PC-9 (cell line): Measurements from ENCODE around the gene B3GALT6. TPM values are rescaled to one million over a fixed set of nuclear protein-coding genes. Genes with fewer than 3 reads are reported as not detected.

Source experiments
- BruUV-seq: library from RNA; stranded (reverse); fragments of 400-500 nt; replicated peaks from 2 replicates; lab custom pipeline; 2021; lab: Mats Ljungman, UMichigan
- CTCF ChIA-PET: fragments of 300-600 bp; sonication (Branson Sonifier 250); formaldehyde crosslinking; loops from one replicate; lab custom pipeline; 2022; ENCODE audit warnings: antibody characterized with exemption; lab: Charles Lee
- POLR2A ChIA-PET: fragments of 300-600 bp; sonication (Branson Sonifier 250); formaldehyde crosslinking; loops from one replicate; lab custom pipeline; 2022; ENCODE audit warnings: antibody characterized with exemption; ENCODE audit not compliant: unreplicated experiment; lab: Charles Lee
- DNase-seq, 2 experiments: peaks; one replicate each; pipeline versions ENCODE4 v3.0.0 to v3.0.0-alpha.2; 2015 to 2022; ENCODE audit warnings: mixed read lengths in 1 of 2
- H2AFZ ChIP-seq: fragments of 200-600 bp; sonication (generic); 2 replicates; pipeline ENCODE4 v1.8.1; 2017; ENCODE audit warnings: antibody characterized with exemption
- H3F3A ChIP-seq: fragments of 200-600 bp; sonication (generic); 2 replicates; pipeline ENCODE4 v1.8.1; 2017; ENCODE audit warnings: antibody characterized with exemption, mild to moderate bottlenecking, low read depth; ENCODE audit not compliant: insufficient read depth
- H3K27ac ChIP-seq: fragments of 200-600 bp; sonication (generic); 2 replicates; pipeline ENCODE4 v1.6.1; 2016; ENCODE audit warnings: mixed run types
- H3K27me3 ChIP-seq: fragments of 200-600 bp; sonication (generic); 2 replicates; pipeline ENCODE4 v1.6.1; 2016; ENCODE audit warnings: low read depth, mixed run types; ENCODE audit not compliant: insufficient read depth
- H3K36me3 ChIP-seq: fragments of 200-600 bp; sonication (generic); 2 replicates; pipeline ENCODE4 v1.6.1; 2016; ENCODE audit warnings: low read depth, mixed run types
- H3K4me1 ChIP-seq: fragments of 200-600 bp; sonication (generic); replicated peaks from 2 replicates; pipeline ENCODE4 v1.6.1; 2016; ENCODE audit warnings: mixed run types; ENCODE audit not compliant: insufficient read depth
- H3K4me2 ChIP-seq: fragments of 200-600 bp; sonication (generic); 2 replicates; pipeline ENCODE4 v1.6.1; 2017; ENCODE audit warnings: mixed run types
- H3K4me3 ChIP-seq: fragments of 200-600 bp; sonication (generic); 2 replicates; pipeline ENCODE4 v1.6.1; 2016; ENCODE audit warnings: mixed run types
- H3K79me2 ChIP-seq: fragments of 200-600 bp; sonication (generic); 2 replicates; pipeline ENCODE4 v1.6.1; 2017; ENCODE audit warnings: low read depth, mixed run types
- H3K9me2 ChIP-seq: fragments of 200-600 bp; sonication (generic); 2 replicates; pipeline ENCODE4 v1.8.1; 2017; ENCODE audit warnings: mild to moderate bottlenecking; ENCODE audit not compliant: insufficient read depth
- H3K9me3 ChIP-seq: fragments of 200-600 bp; sonication (generic); 2 replicates; pipeline ENCODE4 v1.8.1; 2016; ENCODE audit warnings: low read depth; ENCODE audit not compliant: insufficient read depth
- H4K20me1 ChIP-seq: fragments of 200-600 bp; sonication (generic); 2 replicates; pipeline ENCODE4 v1.8.1; 2017; ENCODE audit not compliant: insufficient read depth
- CTCF ChIP-seq: fragments of 200-600 bp; sonication (generic); conservative IDR thresholded peaks from 2 replicates; pipeline ENCODE4 v1.6.1; 2017; ENCODE audit warnings: mixed run types, antibody characterized with exemption, mild to moderate bottlenecking, moderate library complexity
- EZH2 ChIP-seq: fragments of 200-600 bp; sonication (generic); IDR thresholded peaks from 2 replicates; pipeline ENCODE4 v1.8.0; 2017; ENCODE audit warnings: antibody characterized with exemption, low read depth
- intact Hi-C: fragments of 100-400 bp; cut with micrococcal nuclease; formaldehyde crosslinking; loops from one replicate; pipeline ENCODE4 v1.10.0; 2022; ENCODE audit not compliant: unreplicated experiment
- total RNA-seq: library from RNA; stranded (reverse); gene quantifications from 2 replicates; pipeline ENCODE4 v1.2.3, GENCODE V29; 2021

Gene B3GALT6
- total RNA-seq, 1 experiment from 2014 or later = 16.2 TPM

GRCh38 chr1:1256956-1257871, 25.2 kb downstream of the B3GALT6 start:
- H3K9me3 ChIP-seq = no peaks in the 10 kb centered on the region
- BruUV-seq = no TSS peak
- no peak overlapping the region for H3K4me2 ChIP-seq
- ChIA-PET POLR2A (no interaction called here), CTCF (no interaction called here)
- no peak overlapping the region for H3K27ac ChIP-seq
- H3K79me2 ChIP-seq = no peaks in the 10 kb centered on the region
- DNase-seq = no peak
- H3K4me3 ChIP-seq = no peak overlapping the region
- H3K36me3 ChIP-seq = 0 out of 2 replicates have a peak, but pooled peaks cover 9% of the 10 kb centered on the region
- intact Hi-C loops = no loop called here
- H3F3A ChIP-seq = peaks cover 4% of the 10 kb centered on the region; the same call in 1 of the 2 replicates
- no peaks in the 10 kb centered on the region for H3K9me2 ChIP-seq
- H3K27me3 ChIP-seq = no peaks in the 10 kb centered on the region
- TF ChIP-seq CTCF = no peak
- no peak for TF ChIP-seq EZH2
- peaks cover 18% of the 10 kb centered on the region for H4K20me1 ChIP-seq
- H2AFZ ChIP-seq = no peak overlapping the region
- no peaks in the 10 kb centered on the region for H3K4me1 ChIP-seq

GRCh38 chr1:1259119-1259488, 27.1 kb downstream of the B3GALT6 start:
- no peaks in the 10 kb centered on the region for H3K9me3 ChIP-seq
- TF ChIP-seq CTCF (no peak), EZH2 (no peak)
- peaks cover 4% of the 10 kb centered on the region for H3F3A ChIP-seq
- intact Hi-C loops = no loop called here
- H3K79me2 ChIP-seq = peaks cover 2% of the 10 kb centered on the region; the same call in 1 of the 2 replicates
- H3K4me2 ChIP-seq = no peak overlapping the region
- H3K4me3 ChIP-seq = no peak overlapping the region
- no peaks in the 10 kb centered on the region for H3K4me1 ChIP-seq
- H3K36me3 ChIP-seq = 0 out of 2 replicates have a peak, but pooled peaks cover 9% of the 10 kb centered on the region
- H4K20me1 ChIP-seq = peaks cover 29% of the 10 kb centered on the region
- H3K27ac ChIP-seq = no peak overlapping the region
- no TSS peak for BruUV-seq
- ChIA-PET POLR2A (no interaction called here), CTCF (no interaction called here)
- H3K9me2 ChIP-seq = no peaks in the 10 kb centered on the region
- DNase-seq = no peak
- H2AFZ ChIP-seq = no peak overlapping the region
- no peaks in the 10 kb centered on the region for H3K27me3 ChIP-seq

- Histone ChIP-seq H3K79me2 (peaks cover 7% of the 10 kb centered on the region; the same call in 1 of the 2 replicates), H3K9me2 (no peaks in the 10 kb centered on the region), H3F3A (peaks cover 4% of the 10 kb centered on the region), H3K27ac (no peak overlapping the region), H3K4me2 (no peak overlapping the region), H3K27me3 (no peaks in the 10 kb centered on the region), H3K36me3 (0 out of 2 replicates have a peak, but pooled peaks cover 12% of the 10 kb centered on the region), H3K4me3 (no peak overlapping the region), H2AFZ (no peak overlapping the region), H4K20me1 (peaks cover 33% of the 10 kb centered on the region), H3K9me3 (no peaks in the 10 kb centered on the region), H3K4me1 (no peaks in the 10 kb centered on the region)
- ChIA-PET POLR2A (no interaction called here), CTCF (no interaction called here)
- intact Hi-C loops = no loop called here
- DNase-seq = no peak
- no TSS peak for BruUV-seq
- TF ChIP-seq EZH2 (no peak), CTCF (no peak)
These were observed 27.5 kb downstream of the B3GALT6 start for GRCh38 chr1:1259540-1259939.
